ENCODE data around the gene KRT9. TPM values are rescaled to one million over a fixed set of nuclear protein-coding genes. Genes with fewer than 3 reads are reported as not detected.
A peak's percentile ranks its signal among the peaks of the same experiment; 100 is the strongest.

The KRT9 gene
- total RNA-seq, 1 experiment from 2014 or later, result not detected

DNA sequence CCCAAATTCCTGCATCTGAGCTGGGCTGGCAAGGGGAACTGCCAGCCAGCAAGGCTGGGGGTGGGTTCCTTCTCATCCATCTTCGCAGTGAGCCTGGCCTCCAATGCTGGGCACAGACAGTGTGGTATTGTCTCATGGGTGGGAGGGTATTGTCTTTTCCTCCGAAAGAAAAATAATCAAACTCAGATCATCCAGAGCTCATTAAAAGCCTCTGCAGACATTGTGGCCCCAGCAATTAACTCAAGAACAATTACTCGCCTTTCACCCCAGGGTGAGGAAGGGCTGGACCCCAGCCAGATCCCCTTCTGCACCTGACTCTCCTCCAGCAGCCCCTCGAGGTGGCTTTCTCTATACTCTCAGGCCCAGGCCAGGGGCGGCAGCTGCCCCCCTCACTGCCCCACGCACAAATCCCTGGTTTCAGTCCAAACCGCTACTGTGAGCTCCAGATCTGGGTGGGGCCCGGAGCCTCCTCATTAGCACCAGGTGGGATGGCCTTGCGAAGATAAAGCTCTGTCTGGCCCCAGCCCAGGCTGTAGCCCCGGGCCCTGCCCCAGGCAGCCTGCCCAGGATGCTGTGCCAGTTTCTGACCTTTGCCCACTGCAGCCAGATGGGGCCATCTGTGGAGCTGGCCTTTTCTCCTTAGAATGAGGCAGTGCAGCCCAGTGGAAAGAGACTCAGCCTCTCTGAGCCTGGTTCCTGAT is 50.9 kb downstream of the KRT9 start:
- intact Hi-C loops (cut with micrococcal nuclease), result loop anchor here (1.0 to 10.0 kb wide), 2 partner anchors 27 to 116 kb away; no protein-coding TSS in a partner anchor
- ChIA-PET CTCF (interaction anchor here (0.6 to 2.7 kb wide), 4 partner anchors 21 to 144 kb away, joined by 3 to 30 read pairs (median 6); no protein-coding TSS in a partner anchor), POLR2A (ENCODE audit: unreplicated experiment) (interaction anchor here (0.7 to 2.7 kb wide), 3 partner anchors 27 to 117 kb away, joined by 6 to 14 read pairs (median 8); no protein-coding TSS in a partner anchor)
- Histone ChIP-seq H3F3A (ENCODE audit: low read length, unreplicated experiment) (peaks cover 11% of the 10 kb centered on the region), H4K20me1 (ENCODE audit: low read length) (no peaks in the 10 kb centered on the region), H3K27ac (ENCODE audit: low read length) (peak overlapping the region; percentile 97), H3K4me3 (ENCODE audit: low read length) (peak overlapping the region; percentile 42; the same call in 1 of the 2 replicates), H3K9me3 (ENCODE audit: low read length) (no peaks in the 10 kb centered on the region), H3K9me2 (replicated peaks; ENCODE audit: low read length) (no peaks in the 10 kb centered on the region), H2AFZ (ENCODE audit: low read length) (no peak overlapping the region), H3K4me2 (ENCODE audit: low read length) (peak overlapping the region; percentile 60), H3K27me3 (ENCODE audit: low read length) (no peaks in the 10 kb centered on the region), H3K36me3 (ENCODE audit: low read depth, low read length) (peaks cover 18% of the 10 kb centered on the region; the same call in 1 of the 2 replicates), H3K9ac (ENCODE audit: low read length) (peak overlapping the region; percentile 83), H3K4me1 (ENCODE audit: insufficient read depth, low read length) (peaks cover 76% of the 10 kb centered on the region), H3K79me2 (ENCODE audit: low read length) (peaks cover 12% of the 10 kb centered on the region; the same call in 1 of the 2 replicates)
- TF ChIP-seq EZH2 (IDR thresholded peaks at IDR 0.05; ENCODE audit: low read length, unreplicated experiment) (no peak), EZH2phosphoT487 (IDR thresholded peaks at IDR 0.05; ENCODE audit: borderline replicate concordance, low read length) (no peak)
- TF ChIP-seq, protein P1, sequence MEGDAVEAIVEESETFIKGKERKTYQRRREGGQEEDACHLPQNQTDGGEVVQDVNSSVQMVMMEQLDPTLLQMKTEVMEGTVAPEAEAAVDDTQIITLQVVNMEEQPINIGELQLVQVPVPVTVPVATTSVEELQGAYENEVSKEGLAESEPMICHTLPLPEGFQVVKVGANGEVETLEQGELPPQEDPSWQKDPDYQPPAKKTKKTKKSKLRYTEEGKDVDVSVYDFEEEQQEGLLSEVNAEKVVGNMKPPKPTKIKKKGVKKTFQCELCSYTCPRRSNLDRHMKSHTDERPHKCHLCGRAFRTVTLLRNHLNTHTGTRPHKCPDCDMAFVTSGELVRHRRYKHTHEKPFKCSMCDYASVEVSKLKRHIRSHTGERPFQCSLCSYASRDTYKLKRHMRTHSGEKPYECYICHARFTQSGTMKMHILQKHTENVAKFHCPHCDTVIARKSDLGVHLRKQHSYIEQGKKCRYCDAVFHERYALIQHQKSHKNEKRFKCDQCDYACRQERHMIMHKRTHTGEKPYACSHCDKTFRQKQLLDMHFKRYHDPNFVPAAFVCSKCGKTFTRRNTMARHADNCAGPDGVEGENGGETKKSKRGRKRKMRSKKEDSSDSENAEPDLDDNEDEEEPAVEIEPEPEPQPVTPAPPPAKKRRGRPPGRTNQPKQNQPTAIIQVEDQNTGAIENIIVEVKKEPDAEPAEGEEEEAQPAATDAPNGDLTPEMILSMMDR (conservative IDR thresholded peaks at IDR 0.05; ENCODE audit: low read depth, low read length), result no peak
- ATAC-seq, result peak; percentile 1
- BruUV-seq (replicated peaks), result no TSS peak
- DNase-seq, result peak; percentile 59

DNA sequence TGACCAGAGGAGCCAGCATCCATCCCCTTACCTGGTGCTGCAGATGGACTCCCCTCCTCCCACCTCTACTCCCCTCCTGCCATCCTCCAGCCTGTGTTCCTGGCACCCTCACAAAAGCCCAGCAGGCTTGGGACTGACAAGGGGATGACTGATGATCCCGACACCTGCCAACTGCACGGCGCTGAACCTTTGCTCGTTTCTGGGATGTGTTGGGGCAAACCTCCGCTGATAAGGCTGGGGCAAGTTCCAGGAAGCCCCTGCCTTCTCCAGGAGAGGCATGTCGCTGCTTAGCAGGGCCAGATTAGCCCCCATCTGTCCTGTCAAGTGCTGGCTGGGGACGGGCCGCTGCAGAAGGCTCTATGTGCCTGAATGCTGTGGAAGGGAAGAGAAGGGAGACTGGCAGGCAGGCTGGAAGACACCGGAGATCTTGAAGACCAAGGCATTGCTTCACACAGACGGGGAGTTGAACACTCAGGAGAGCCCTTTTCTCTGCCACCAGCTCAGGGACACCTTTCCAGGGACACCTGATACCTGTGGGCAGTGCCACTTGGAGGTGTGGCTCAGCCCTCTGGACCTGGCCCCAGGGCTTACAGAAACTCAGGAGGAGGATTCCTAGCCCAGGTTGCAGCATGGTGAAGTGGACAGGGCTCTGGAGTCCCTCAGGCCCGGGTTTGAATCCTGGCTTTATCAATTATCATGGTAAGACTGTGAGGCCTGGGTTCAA is 52.2 kb downstream of the KRT9 start:
- no peak for TF ChIP-seq EZH2 (IDR thresholded peaks at IDR 0.05; ENCODE audit: low read length, unreplicated experiment)
- TF ChIP-seq EZH2phosphoT487 (IDR thresholded peaks at IDR 0.05; ENCODE audit: borderline replicate concordance, low read length), result no peak
- TF ChIP-seq, protein P1 (conservative IDR thresholded peaks at IDR 0.05; ENCODE audit: low read depth, low read length), result no peak
- Histone ChIP-seq H3K79me2 (ENCODE audit: low read length) (no peaks in the 10 kb centered on the region; the same call in 1 of the 2 replicates), H4K20me1 (ENCODE audit: low read length) (no peaks in the 10 kb centered on the region), H3K27me3 (ENCODE audit: low read length) (no peaks in the 10 kb centered on the region), H3K9ac (ENCODE audit: low read length) (peak overlapping the region; percentile 83), H3K27ac (ENCODE audit: low read length) (peak overlapping the region; percentile 97), H3K36me3 (ENCODE audit: low read depth, low read length) (peaks cover 15% of the 10 kb centered on the region; the same call in 1 of the 2 replicates), H3K4me3 (ENCODE audit: low read length) (peak overlapping the region; percentile 22; the same call in 1 of the 2 replicates), H3F3A (ENCODE audit: low read length, unreplicated experiment) (peaks cover 11% of the 10 kb centered on the region), H3K9me3 (ENCODE audit: low read length) (no peaks in the 10 kb centered on the region), H2AFZ (ENCODE audit: low read length) (no peak overlapping the region), H3K9me2 (replicated peaks; ENCODE audit: low read length) (no peaks in the 10 kb centered on the region), H3K4me2 (ENCODE audit: low read length) (peak overlapping the region; percentile 60), H3K4me1 (ENCODE audit: insufficient read depth, low read length) (peaks cover 71% of the 10 kb centered on the region)
- peak; percentile 1; the same call in 1 of the 2 replicates for ATAC-seq
- DNase-seq, result peak; percentile 58
- POLR2A ChIA-PET (ENCODE audit: unreplicated experiment), result interaction anchor here (0.9 kb wide), 1 partner anchor 29 kb away, joined by 30 read pairs; no protein-coding TSS in a partner anchor
- CTCF ChIA-PET, result interaction anchor here (1.8 kb wide), 1 partner anchor 29 kb away, joined by 8 read pairs; no protein-coding TSS in a partner anchor
- intact Hi-C loops (cut with micrococcal nuclease), result loop anchor here (2.0 to 10.0 kb wide), 3 partner anchors 115 to 715 kb away; no protein-coding TSS in a partner anchor
- BruUV-seq (replicated peaks), result no TSS peak
